ENCODE data around the gene SIL1. TPM values are rescaled to one million over a fixed set of nuclear protein-coding genes. Genes with fewer than 3 reads are reported as not detected.

SIL1 gene
- total and polyA plus RNA-seq, 8 donors, result 22.2 to 83.6 (median 33.4) TPM

GRCh38 chr5:138913773-138914172, 284.4 kb downstream of the SIL1 start:
- Histone ChIP-seq H3K27me3 (no peaks in the 10 kb centered on the region), H3K9me3 (no peaks in the 10 kb centered on the region), H3K4me1 (no peaks in the 10 kb centered on the region), H3K27ac (no peak overlapping the region), H3K36me3 (peaks cover 0 to 73% (median 52%) of the 10 kb centered on the region in 4 donors), H3K4me3 (no peak overlapping the region)
- TF ChIP-seq POLR2AphosphoS5 (IDR thresholded peaks at IDR 0.05) (no peak), EP300 (IDR thresholded peaks at IDR 0.05) (no peak), POLR2A (IDR thresholded peaks at IDR 0.05) (no peak)
- TF ChIP-seq, protein P1, sequence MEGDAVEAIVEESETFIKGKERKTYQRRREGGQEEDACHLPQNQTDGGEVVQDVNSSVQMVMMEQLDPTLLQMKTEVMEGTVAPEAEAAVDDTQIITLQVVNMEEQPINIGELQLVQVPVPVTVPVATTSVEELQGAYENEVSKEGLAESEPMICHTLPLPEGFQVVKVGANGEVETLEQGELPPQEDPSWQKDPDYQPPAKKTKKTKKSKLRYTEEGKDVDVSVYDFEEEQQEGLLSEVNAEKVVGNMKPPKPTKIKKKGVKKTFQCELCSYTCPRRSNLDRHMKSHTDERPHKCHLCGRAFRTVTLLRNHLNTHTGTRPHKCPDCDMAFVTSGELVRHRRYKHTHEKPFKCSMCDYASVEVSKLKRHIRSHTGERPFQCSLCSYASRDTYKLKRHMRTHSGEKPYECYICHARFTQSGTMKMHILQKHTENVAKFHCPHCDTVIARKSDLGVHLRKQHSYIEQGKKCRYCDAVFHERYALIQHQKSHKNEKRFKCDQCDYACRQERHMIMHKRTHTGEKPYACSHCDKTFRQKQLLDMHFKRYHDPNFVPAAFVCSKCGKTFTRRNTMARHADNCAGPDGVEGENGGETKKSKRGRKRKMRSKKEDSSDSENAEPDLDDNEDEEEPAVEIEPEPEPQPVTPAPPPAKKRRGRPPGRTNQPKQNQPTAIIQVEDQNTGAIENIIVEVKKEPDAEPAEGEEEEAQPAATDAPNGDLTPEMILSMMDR (IDR thresholded peaks at IDR 0.05), result no peak
- intact Hi-C loops (cut with DNase I; ENCODE audit: low total_unique reads), result no loop called here
- DNase-seq, result no peak
- 95 to 97% (median 96%) methylated on average over 3 of the region's 3 CpGs for WGBS, 5 donors

DNA sequence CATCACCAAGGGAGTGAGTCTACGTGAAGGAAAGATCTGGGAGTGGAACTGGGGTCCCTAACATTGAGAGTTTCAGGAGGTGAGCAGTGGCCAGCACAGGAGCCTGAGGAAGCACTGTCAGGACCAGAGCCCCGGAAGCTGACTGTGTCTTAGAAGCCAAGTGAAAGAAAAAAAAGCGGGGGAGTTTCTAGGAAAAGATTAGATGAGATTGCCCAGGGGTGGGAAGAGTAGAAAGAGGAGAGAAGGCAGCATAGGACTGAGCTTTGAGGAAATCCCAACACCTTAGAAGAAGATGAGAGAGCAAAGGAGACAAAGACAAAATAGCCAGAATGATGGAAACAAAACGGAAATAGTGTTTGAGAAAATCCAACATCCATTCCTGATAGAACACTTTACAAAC, 286.1 kb downstream of the SIL1 start:
- Histone ChIP-seq H3K27me3 (no peaks in the 10 kb centered on the region), H3K27ac (no peak overlapping the region), H3K36me3 (peaks cover 0 to 75% (median 55%) of the 10 kb centered on the region in 4 donors), H3K4me1 (no peaks in the 10 kb centered on the region), H3K4me3 (no peak overlapping the region), H3K9me3 (no peaks in the 10 kb centered on the region)
- no peak for TF ChIP-seq EP300 (IDR thresholded peaks at IDR 0.05)
- TF ChIP-seq, protein P1 (IDR thresholded peaks at IDR 0.05), result no peak
- no peak for TF ChIP-seq POLR2AphosphoS5 (IDR thresholded peaks at IDR 0.05)
- no peak for TF ChIP-seq POLR2A (IDR thresholded peaks at IDR 0.05)
- DNase-seq, result no peak
- intact Hi-C loops (cut with DNase I; ENCODE audit: low total_unique reads), result no loop called here
- 86 to 93% (median 89%) methylated on average over 4 of the region's 4 CpGs for WGBS, 5 donors

DNA sequence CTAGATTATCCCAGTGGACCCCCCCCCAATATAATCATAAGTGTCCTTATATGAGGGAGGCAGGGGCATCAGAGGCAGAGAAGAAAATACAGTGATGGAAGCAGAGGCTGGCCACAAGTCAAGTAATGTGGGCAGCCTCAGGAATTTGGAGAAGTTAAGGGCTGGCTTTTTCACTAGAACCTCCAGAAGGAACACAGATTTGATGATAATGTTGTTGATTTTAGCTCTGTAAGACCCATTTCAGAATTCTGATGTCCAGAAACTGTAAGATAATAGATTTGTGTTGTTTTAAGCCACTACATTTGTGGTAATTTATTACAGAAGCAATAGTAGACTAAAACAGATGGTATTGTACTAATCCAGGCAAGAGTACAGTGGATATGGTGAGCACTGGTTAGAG, 286.7 kb downstream of the SIL1 start:
- H3K4me3 ChIP-seq, result no peak overlapping the region
- intact Hi-C loops (cut with DNase I; ENCODE audit: low total_unique reads), result no loop called here
- TF ChIP-seq POLR2AphosphoS5 (IDR thresholded peaks at IDR 0.05) (no peak), POLR2A (IDR thresholded peaks at IDR 0.05) (no peak), EP300 (IDR thresholded peaks at IDR 0.05) (no peak)
- TF ChIP-seq, protein P1 (IDR thresholded peaks at IDR 0.05), result no peak
- no peaks in the 10 kb centered on the region for H3K27me3 ChIP-seq
- H3K36me3 ChIP-seq, result peaks cover 0 to 81% (median 61%) of the 10 kb centered on the region in 4 donors
- no peaks in the 10 kb centered on the region for H3K4me1 ChIP-seq
- no peak for DNase-seq
- H3K9me3 ChIP-seq, result no peaks in the 10 kb centered on the region
- H3K27ac ChIP-seq, result no peak overlapping the region

- DNase-seq, result no peak
- Histone ChIP-seq H3K36me3 (peaks cover 5 to 86% (median 66%) of the 10 kb centered on the region in 4 donors), H3K27ac (no peak overlapping the region), H3K9me3 (no peaks in the 10 kb centered on the region), H3K4me3 (no peak overlapping the region), H3K27me3 (no peaks in the 10 kb centered on the region), H3K4me1 (no peaks in the 10 kb centered on the region)
- 85 to 94% (median 91%) methylated on average over 7 of the region's 7 CpGs for WGBS, 5 donors
- TF ChIP-seq POLR2A (IDR thresholded peaks at IDR 0.05), result no peak
- TF ChIP-seq, protein P1 (IDR thresholded peaks at IDR 0.05), result no peak
- no peak for TF ChIP-seq POLR2AphosphoS5 (IDR thresholded peaks at IDR 0.05)
- TF ChIP-seq EP300 (IDR thresholded peaks at IDR 0.05), result no peak
- intact Hi-C loops (cut with DNase I; ENCODE audit: low total_unique reads), result no loop called here
Observed at GRCh38 chr5:138910546-138911185, 287.5 kb downstream of the SIL1 start.
